ENCODE results near the gene ASTN2. TPM values are rescaled to one million over a fixed set of nuclear protein-coding genes. Genes with fewer than 3 reads are reported as not detected.

Gene ASTN2
- total and polyA plus RNA-seq, 10 donors, result 0.87 to 6.1 (median 3.7) TPM

DNA sequence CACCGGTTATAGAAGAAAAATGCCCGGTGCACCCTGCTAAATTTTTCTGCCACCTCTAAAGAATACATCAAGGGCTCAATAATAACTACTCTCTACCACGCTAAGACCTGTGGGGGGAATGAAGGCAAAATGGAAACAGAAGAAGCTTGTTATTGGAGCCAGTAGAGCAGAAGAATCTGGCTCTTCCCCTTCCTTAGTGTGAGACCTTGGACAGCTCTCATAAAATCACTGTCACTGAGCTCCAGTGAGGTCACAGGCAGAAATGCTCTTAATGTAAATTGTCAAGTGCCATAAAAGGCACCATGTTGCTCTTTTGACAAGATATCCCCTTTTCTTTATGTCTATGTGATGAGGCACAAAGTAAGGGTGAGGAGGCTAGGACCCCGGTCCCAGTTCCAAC is 74.4 kb downstream of the ASTN2 start:
- WGBS, 5 donors, result 81 to 92% (median 85%) methylated on average over 4 of the region's 4 CpGs
- Histone ChIP-seq H3K4me1 (no peaks in the 10 kb centered on the region), H3K4me3 (no peak overlapping the region), H3K36me3 (no peaks in the 10 kb centered on the region), H3K9me3 (no peaks in the 10 kb centered on the region), H3K27me3 (replicated peaks in 1 of 7) (no peaks in the 10 kb centered on the region), H3K27ac (no peak overlapping the region)
- DNase-seq, result no peak
- TF ChIP-seq, protein P1, sequence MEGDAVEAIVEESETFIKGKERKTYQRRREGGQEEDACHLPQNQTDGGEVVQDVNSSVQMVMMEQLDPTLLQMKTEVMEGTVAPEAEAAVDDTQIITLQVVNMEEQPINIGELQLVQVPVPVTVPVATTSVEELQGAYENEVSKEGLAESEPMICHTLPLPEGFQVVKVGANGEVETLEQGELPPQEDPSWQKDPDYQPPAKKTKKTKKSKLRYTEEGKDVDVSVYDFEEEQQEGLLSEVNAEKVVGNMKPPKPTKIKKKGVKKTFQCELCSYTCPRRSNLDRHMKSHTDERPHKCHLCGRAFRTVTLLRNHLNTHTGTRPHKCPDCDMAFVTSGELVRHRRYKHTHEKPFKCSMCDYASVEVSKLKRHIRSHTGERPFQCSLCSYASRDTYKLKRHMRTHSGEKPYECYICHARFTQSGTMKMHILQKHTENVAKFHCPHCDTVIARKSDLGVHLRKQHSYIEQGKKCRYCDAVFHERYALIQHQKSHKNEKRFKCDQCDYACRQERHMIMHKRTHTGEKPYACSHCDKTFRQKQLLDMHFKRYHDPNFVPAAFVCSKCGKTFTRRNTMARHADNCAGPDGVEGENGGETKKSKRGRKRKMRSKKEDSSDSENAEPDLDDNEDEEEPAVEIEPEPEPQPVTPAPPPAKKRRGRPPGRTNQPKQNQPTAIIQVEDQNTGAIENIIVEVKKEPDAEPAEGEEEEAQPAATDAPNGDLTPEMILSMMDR (IDR thresholded peaks at IDR 0.05 in 8 of 11, conservative IDR thresholded peaks at IDR 0.05 in 3 of 11), result no peak
- TF ChIP-seq POLR2A (IDR thresholded peaks at IDR 0.05) (no peak), POLR2AphosphoS5 (IDR thresholded peaks at IDR 0.05) (no peak)
- intact Hi-C loops (cut with DNase I; ENCODE audit: low total_unique reads), result no loop called here

DNA sequence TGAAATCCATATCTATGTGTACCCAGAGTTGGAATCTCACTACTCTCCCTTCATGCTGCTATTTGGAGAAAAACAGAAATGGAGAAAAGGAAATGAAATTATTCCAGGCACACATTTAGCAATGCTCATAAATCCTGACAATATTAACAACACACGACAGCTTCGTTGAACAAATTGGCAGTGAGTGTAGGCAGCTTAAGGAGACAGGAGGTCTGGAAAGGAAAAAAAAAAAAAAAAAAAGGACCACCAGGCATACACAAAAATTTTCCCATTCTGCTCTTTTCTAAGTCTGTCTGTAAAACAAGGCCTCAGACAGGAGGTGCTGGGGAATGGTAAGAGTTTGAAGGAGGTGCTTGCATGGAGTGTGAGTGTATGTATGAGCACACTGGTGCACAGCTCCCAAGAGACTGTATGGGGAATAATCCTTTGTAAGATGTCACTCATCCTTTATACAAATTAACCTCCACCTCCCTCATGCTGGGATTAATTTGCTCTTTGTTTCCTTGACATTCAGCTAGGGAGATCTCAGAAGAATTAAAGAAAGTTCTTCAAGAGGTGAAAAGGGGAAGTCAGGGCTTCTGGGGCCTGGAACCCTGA is 78.9 kb downstream of the ASTN2 start:
- intact Hi-C loops (cut with DNase I; ENCODE audit: low total_unique reads), result no loop called here
- no peaks in the 10 kb centered on the region for H3K36me3 ChIP-seq

DNA sequence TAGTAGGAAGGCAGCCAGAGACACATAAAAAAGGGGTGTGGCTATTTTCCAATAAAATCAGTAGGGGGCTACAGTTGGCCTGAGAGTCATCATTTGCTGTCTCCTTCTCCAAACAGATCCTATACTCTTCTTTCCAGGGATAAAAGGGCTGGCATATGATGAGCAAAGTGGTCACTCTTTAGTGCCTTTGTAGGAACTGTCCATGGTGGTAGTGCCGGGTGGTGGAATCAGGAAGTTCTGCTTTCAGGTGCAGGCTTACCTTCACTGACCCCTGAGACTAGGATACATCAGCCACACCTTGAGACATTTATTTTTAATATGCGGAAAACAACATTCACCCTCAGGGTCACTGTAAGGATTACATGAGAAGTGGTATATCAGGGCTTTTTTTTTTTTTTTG is 80.8 kb downstream of the ASTN2 start:
- TF ChIP-seq, protein P1 (IDR thresholded peaks at IDR 0.05 in 8 of 11, conservative IDR thresholded peaks at IDR 0.05 in 3 of 11), result no peak
- TF ChIP-seq POLR2AphosphoS5 (IDR thresholded peaks at IDR 0.05) (no peak), POLR2A (IDR thresholded peaks at IDR 0.05) (no peak)
- 73 to 87% (median 78%) methylated on average over 2 of the region's 2 CpGs for WGBS, 5 donors
- intact Hi-C loops (cut with DNase I; ENCODE audit: low total_unique reads), result no loop called here
- Histone ChIP-seq H3K9me3 (no peaks in the 10 kb centered on the region), H3K27ac (no peak overlapping the region), H3K27me3 (replicated peaks in 1 of 7) (no peaks in the 10 kb centered on the region), H3K36me3 (no peaks in the 10 kb centered on the region), H3K4me3 (no peak overlapping the region), H3K4me1 (no peaks in the 10 kb centered on the region)
- no peak for DNase-seq

More for the DNA sequence above, 78.9 kb downstream of the ASTN2 start:
- no peaks in the 10 kb centered on the region for H3K9me3 ChIP-seq
- no peak for DNase-seq
- no peak overlapping the region for H3K4me3 ChIP-seq
- H3K27ac ChIP-seq, result no peak overlapping the region
- no peaks in the 10 kb centered on the region for H3K27me3 ChIP-seq (replicated peaks in 1 of 7)
- 60 to 79% (median 71%) methylated on average over 2 of the region's 2 CpGs for WGBS, 5 donors
- TF ChIP-seq, protein P1 (IDR thresholded peaks at IDR 0.05 in 8 of 11, conservative IDR thresholded peaks at IDR 0.05 in 3 of 11), result no peak
- TF ChIP-seq POLR2AphosphoS5 (IDR thresholded peaks at IDR 0.05) (no peak), POLR2A (IDR thresholded peaks at IDR 0.05) (no peak)
- no peaks in the 10 kb centered on the region for H3K4me1 ChIP-seq

DNA sequence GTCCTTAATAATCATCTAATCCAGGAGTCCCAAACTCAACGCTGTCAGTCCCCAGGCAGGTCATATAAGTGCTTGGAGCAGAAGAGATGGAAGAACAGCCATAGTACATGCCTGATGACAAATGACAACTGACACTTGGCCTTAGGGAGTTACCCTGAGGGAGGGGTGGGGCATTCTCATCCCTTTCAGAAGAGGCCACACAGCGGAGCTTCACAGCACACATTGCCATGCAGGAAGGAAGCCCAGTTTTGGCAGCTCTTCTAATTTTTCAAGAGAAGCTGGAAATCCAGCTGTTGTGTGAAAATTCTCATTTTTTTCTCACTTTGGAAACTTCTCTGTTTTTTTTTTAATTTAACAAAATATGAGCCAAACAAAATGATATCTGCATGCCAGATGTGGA is 89.0 kb downstream of the ASTN2 start:
- intact Hi-C loops (cut with DNase I; ENCODE audit: low total_unique reads), result no loop called here
- 25 to 44% (median 34%) methylated on average over 2 of the region's 2 CpGs for WGBS, 5 donors

More for the DNA sequence above, 89.0 kb downstream of the ASTN2 start:
- TF ChIP-seq, protein P1 (IDR thresholded peaks at IDR 0.05 in 8 of 11, conservative IDR thresholded peaks at IDR 0.05 in 3 of 11), result no peak
- TF ChIP-seq POLR2AphosphoS5 (IDR thresholded peaks at IDR 0.05) (no peak), POLR2A (IDR thresholded peaks at IDR 0.05) (no peak)
- DNase-seq, result no peak
- Histone ChIP-seq H3K4me3 (no peak overlapping the region), H3K4me1 (peaks cover 0 to 7% (median 0%) of the 10 kb centered on the region in 6 donors), H3K27ac (no peak overlapping the region), H3K9me3 (no peaks in the 10 kb centered on the region), H3K27me3 (replicated peaks in 1 of 7) (no peaks in the 10 kb centered on the region), H3K36me3 (no peaks in the 10 kb centered on the region)

All from spleen (tissue), 11 donors.